Stimulated activated naive CD4-positive, alpha-beta T cell (primary cell): ENCODE results near the gene SMYD3.

Experiments used
- DNase-seq, 6 experiments: peaks; one replicate each; lab custom pipeline; 2025; lab: John Stamatoyannopoulos, UW

SMYD3 gene

GRCh38 chr1:246506674-246507481 lies at the start of gene SMYD3:
Gene SMYD3 (minus strand): TSS chr1:246507279.
- DNase-seq = peak; percentile 65 to 85 (median 76)

- DNase-seq = no peak
Observed at GRCh38 chr1:246554201-246554600, 47.1 kb upstream of the SMYD3 start.

GRCh38 chr1:246552110-246552509 lies 45.0 kb upstream of the SMYD3 start:
- DNase-seq = no peak

DNA sequence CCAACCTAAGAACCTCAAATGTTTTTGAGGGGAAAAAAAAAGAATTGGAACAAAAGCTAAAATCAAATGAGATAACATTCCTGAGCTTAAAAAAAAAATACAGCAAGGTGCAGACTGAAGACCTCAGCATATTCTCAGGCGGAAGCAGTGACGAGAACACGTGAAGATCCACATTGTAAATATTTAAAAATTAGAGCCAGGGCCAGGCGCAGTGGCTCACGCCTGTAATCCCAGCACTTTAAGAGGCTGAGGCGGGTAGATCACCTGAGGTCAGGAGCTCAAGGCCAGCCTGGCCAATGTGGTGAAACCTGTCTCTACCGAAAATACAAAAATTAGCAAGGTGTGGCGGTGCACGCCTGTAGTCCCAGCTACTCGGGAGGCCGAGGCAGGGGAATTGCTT lies 43.3 kb upstream of the SMYD3 start:
- DNase-seq = no peak

DNA sequence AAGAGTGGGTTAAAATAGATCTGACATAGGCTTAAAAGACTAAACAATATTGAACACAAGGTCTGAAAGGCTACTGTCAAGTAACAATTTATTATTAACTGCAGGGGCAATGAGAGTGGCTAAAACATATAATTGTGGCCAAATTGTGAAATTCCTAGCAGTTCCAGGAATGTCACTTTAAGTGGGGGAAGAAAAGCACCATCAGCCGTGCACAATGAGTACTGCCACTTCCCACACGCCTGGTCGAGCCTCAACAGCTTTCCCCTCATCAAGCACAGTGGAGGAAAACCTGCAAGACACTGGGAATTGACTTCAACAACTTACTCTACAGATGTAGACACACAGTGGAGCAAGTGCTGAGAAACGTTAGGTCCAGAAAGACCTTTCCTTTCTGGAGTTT lies 42.6 kb upstream of the SMYD3 start:
- DNase-seq = no peak

GRCh38 chr1:246544001-246544400 lies 36.9 kb upstream of the SMYD3 start:
- DNase-seq = no peak

DNA sequence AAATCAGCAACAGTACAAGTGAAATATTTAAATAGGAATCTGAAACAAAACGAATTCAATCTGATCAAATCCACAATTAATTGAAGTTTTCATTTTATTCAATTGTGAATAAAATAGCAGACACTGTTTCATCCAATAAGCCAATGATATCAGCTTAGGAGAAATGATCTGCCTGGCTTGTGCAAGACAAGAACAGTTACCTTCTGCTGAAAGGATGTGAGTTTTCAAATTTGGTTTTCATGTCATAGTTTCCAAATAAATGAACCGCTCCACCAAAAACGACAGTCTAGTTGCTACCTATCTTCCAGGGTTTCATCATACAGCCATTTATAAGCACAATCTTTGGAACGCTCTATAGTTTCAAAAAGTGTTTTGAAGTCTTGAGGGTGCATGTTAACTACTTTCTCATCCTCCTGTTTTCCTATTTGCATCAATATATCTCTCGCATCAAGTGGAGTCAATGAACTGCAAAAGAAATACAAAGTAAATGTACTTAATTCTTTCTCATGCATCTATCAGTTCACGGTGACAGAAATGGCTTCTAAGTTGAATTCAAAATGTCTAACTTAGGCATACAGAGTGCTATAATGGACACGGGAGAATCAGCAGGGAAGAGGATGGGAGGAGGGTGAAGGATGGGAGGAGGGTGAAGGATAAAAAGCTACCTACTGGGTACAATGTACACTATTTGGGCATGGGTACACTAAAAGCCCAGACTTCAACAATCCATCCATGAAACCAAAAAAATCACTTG lies 33.8 kb upstream of the SMYD3 start:
- DNase-seq = no peak

GRCh38 chr1:246537887-246538286 lies 30.8 kb upstream of the SMYD3 start:
- DNase-seq = no peak

DNA sequence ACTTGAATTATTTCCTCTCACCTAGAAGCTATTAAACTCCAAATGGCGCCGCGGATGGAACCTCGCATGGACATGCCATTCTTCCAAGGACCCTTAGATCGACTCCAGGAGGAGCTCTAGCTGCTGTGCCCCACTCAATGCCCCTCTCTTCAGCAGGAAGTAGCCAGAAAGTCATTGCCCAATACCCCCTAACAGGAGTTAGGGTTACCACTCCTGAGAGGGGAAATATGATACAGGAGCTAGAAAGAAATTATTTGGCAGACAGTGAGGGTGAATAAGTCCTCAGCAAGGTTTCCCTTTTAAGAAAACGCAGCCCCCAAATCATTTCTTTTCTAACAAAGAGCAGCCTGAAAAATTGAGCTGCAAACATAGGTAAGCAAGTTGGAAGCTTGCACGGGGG lies 30.4 kb upstream of the SMYD3 start:
- no peak for DNase-seq

- DNase-seq = no peak
Observed at GRCh38 chr1:246534114-246534513, 27.0 kb upstream of the SMYD3 start.

- DNase-seq = no peak
Observed at GRCh38 chr1:246533371-246533905, 26.4 kb upstream of the SMYD3 start.

GRCh38 chr1:246532519-246532918 lies 25.4 kb upstream of the SMYD3 start:
- DNase-seq = no peak

DNA sequence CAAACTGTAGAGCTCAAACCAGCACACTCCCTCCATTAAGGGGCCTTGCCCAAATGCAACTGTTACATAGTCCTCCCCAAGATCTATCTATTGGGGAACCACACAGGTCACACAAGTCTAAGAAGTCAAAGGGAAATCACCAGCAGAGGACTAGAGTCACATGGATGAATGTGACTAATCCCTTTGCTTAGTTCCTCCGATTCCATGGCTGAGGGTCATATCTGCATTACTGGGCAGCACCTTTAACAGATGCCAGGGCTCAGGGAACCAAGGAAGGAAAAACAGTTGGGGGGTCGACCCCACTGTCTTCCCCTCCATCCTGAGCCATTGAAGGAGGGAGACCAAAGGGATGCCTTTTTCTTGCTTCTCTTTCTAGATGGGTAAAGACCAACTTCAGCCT lies 23.4 kb upstream of the SMYD3 start:
- DNase-seq = no peak

DNA sequence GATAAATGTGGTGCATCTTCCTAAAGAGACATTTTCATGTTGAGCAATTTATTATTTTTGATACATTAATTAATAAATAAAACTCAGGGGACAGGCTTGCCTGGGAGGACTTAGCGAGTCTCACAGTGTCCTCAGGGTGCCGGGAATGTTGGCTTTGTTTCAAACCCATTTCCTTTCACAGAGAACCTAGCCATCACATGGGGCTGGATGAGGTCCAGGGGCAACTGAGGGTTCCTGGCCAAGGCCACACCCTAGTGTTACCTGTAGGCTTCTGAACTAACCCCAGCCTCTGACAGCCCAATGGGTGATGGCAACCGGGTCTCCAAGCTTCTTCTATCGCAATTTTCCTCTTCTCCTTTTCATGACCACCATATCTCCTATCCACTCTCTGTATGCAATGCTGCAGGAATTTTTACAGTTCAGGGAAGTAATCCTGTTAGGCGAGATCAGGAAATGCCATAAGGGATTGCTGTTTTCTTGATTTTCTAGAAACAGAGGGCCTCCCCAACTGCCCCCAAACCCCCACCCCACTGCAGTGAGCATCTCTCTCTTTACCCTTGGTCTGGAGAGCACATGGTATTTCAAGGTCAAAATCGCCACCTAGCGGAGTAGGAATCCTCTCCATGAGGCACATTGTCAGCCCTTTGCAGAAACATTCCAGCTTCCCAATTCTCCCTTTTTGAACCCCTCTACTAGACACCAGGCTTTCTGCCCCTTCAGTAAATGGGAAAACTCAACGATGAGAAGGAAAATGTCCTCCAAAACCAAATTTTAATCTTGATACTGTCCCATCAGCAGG lies 22.1 kb upstream of the SMYD3 start:
- DNase-seq = no peak

GRCh38 chr1:246527402-246528088 lies 20.5 kb upstream of the SMYD3 start:
- DNase-seq = no peak

- no peak for DNase-seq
Observed at GRCh38 chr1:246526915-246527314, 19.8 kb upstream of the SMYD3 start.

GRCh38 chr1:246526380-246526779 lies 19.3 kb upstream of the SMYD3 start:
- no peak for DNase-seq

- DNase-seq = no peak
Observed at GRCh38 chr1:246519514-246519913, 12.4 kb upstream of the SMYD3 start.

DNA sequence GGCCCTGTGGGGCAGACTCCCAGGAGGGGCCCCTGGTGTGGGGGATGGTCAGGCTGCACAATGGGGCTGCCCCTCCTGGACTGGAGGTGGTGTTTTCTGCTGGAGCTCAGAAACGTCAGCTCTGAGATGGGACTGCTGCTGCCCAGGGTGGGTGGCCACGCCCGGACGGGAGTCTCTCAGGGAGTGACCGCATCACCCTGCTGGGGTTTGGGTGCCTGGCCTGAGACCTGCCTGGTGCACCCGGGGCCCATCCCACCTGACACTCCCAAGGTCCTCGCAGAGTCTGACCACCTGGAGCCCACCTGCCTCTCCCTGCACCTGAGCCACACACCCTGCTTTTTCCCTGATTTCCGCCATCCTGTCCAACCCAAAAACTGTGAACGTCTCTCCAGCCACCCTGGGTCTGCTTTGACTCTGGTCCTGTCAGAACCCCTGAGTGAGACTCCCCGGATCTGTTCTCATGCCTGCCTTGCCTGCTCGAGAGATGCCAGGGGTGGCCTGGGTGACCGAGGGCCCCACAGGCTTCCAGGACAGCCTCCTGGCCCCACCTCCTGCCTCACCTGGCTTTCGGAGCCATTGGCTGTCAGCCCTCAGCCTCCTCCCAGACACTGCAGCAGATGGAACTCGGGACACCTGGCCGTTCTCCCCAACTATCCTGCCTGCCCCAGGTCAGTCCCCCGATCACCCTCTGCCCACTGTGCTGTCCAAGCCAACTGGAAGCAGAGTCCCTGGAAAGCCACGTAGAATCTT lies 11.6 kb upstream of the SMYD3 start:
- no peak for DNase-seq

- DNase-seq = no peak
Observed at GRCh38 chr1:246517391-246517790, 10.3 kb upstream of the SMYD3 start.

GRCh38 chr1:246516126-246516525 lies 9.0 kb upstream of the SMYD3 start:
- DNase-seq = no peak
